H9 (cell line): Measurements from ENCODE around the gene MINDY4. TPM values are rescaled to one million over a fixed set of nuclear protein-coding genes. Genes with fewer than 3 reads are reported as not detected.

Experiments used
- DNase-seq: peaks from one replicate; pipeline ENCODE4 v3.0.0-alpha.2; 2017
- H2AFZ ChIP-seq: one replicate; pipeline ENCODE4 v1.6.1; 2013; ENCODE audit warnings: mild to moderate bottlenecking, low read length, control low read depth, moderate library complexity
- H2AK5ac ChIP-seq: 2 replicates; pipeline ENCODE4 v1.6.1; 2013; ENCODE audit warnings: low read length, control low read depth, mixed read lengths; ENCODE audit not compliant: insufficient read length
- H2BK120ac ChIP-seq: one replicate; pipeline ENCODE4 v1.6.1; 2013; ENCODE audit warnings: low read depth, mild to moderate bottlenecking, low read length, control low read depth, inconsistent platforms; ENCODE audit not compliant: poor library complexity, severe bottlenecking
- H2BK12ac ChIP-seq: 2 replicates; pipeline ENCODE4 v1.6.1; 2013; ENCODE audit warnings: low read length, control low read depth, mixed read lengths, low read depth; ENCODE audit not compliant: insufficient read length
- H2BK15ac ChIP-seq: 2 replicates; pipeline ENCODE4 v1.6.1; 2013; ENCODE audit warnings: low read depth, low read length, control low read depth
- H2BK20ac ChIP-seq: one replicate; pipeline ENCODE4 v1.6.1; 2013; ENCODE audit warnings: low read depth, mild to moderate bottlenecking, low read length, control low read depth, inconsistent platforms; ENCODE audit not compliant: poor library complexity, severe bottlenecking
- H2BK5ac ChIP-seq: 2 replicates; pipeline ENCODE4 v1.6.1; 2013; ENCODE audit warnings: low read length, control low read depth, mixed read lengths; ENCODE audit not compliant: insufficient read length
- H3K14ac ChIP-seq: 2 replicates; pipeline ENCODE4 v1.6.1; 2013; ENCODE audit warnings: low read length, control low read depth; ENCODE audit not compliant: insufficient read depth
- H3K18ac ChIP-seq: 2 replicates; pipeline ENCODE4 v1.6.1; 2013; ENCODE audit warnings: low read depth, mild to moderate bottlenecking, mixed read lengths, low read length, control low read depth; ENCODE audit not compliant: insufficient read length
- H3K23ac ChIP-seq: 2 replicates; pipeline ENCODE4 v1.6.1; 2013; ENCODE audit warnings: low read length, control low read depth, mixed read lengths, low read depth; ENCODE audit not compliant: insufficient read length
- H3K23me2 ChIP-seq: 2 replicates; pipeline ENCODE4 v1.6.1; 2013; ENCODE audit warnings: low read depth, mild to moderate bottlenecking, mixed read lengths, low read length, control low read depth; ENCODE audit not compliant: insufficient read length, poor library complexity, severe bottlenecking
- H3K27ac ChIP-seq: 2 replicates; pipeline ENCODE4 v1.5.1; 2013; ENCODE audit warnings: low read length, control low read depth, mixed read lengths, low read depth; ENCODE audit not compliant: insufficient read length
- H3K27me3 ChIP-seq: 2 replicates; pipeline ENCODE4 v1.6.1; 2013; ENCODE audit warnings: low read length, control low read depth, inconsistent platforms; ENCODE audit not compliant: insufficient read depth
- H3K4ac ChIP-seq: 2 replicates; pipeline ENCODE4 v1.6.1; 2013; ENCODE audit warnings: low read depth, mild to moderate bottlenecking, control low read depth, inconsistent platforms, low read length, moderate library complexity
- H3K4me1 ChIP-seq: 2 replicates; pipeline ENCODE4 v1.6.1; 2013; ENCODE audit warnings: low read length, control low read depth, inconsistent platforms; ENCODE audit not compliant: insufficient read depth
- H3K4me2 ChIP-seq: 2 replicates; pipeline ENCODE4 v1.6.1; 2013; ENCODE audit warnings: low read length, control low read depth, mixed read lengths; ENCODE audit not compliant: insufficient read length, insufficient read depth
- H3K56ac ChIP-seq: 2 replicates; pipeline ENCODE4 v1.6.1; 2013; ENCODE audit warnings: low read depth, mild to moderate bottlenecking, mixed read lengths, low read length, control low read depth; ENCODE audit not compliant: insufficient read length
- H3K79me1 ChIP-seq: 2 replicates; pipeline ENCODE4 v1.6.1; 2013; ENCODE audit warnings: low read depth, mild to moderate bottlenecking, moderate library complexity, low read length, control low read depth, inconsistent platforms; ENCODE audit not compliant: insufficient read depth, poor library complexity, severe bottlenecking
- H3K79me2 ChIP-seq: 2 replicates; pipeline ENCODE4 v1.6.1; 2013; ENCODE audit warnings: low read length, control low read depth, inconsistent platforms; ENCODE audit not compliant: insufficient read depth
- H3K9ac ChIP-seq: 2 replicates; pipeline ENCODE4 v1.6.1; 2013; ENCODE audit warnings: low read length, control low read depth, mixed read lengths; ENCODE audit not compliant: insufficient read length; ENCODE audit errors: extremely low read depth
- H3K9me3 ChIP-seq: one replicate; pipeline ENCODE4 v1.6.1; 2013; ENCODE audit warnings: low read depth, low read length, inconsistent platforms; ENCODE audit not compliant: control insufficient read depth
- H3T11ph ChIP-seq: one replicate; pipeline ENCODE4 v1.6.1; 2013; ENCODE audit warnings: mild to moderate bottlenecking, low read length, control low read depth, inconsistent platforms
- H4K20me1 ChIP-seq: one replicate; pipeline ENCODE4 v1.6.1; 2013; ENCODE audit not compliant: control insufficient read depth, insufficient read length, insufficient read depth
- H4K5ac ChIP-seq: 2 replicates; pipeline ENCODE4 v1.6.1; 2013; ENCODE audit warnings: low read depth, mild to moderate bottlenecking, mixed read lengths, low read length, control low read depth; ENCODE audit not compliant: insufficient read length
- H4K8ac ChIP-seq: replicated peaks from 2 replicates; pipeline ENCODE4 v1.6.1; 2013; ENCODE audit warnings: low read length, control low read depth, mixed read lengths, low read depth; ENCODE audit not compliant: insufficient read length
- H4K91ac ChIP-seq: 2 replicates; pipeline ENCODE4 v1.6.1; 2013; ENCODE audit warnings: low read depth, mild to moderate bottlenecking, moderate library complexity, mixed read lengths, low read length, control low read depth; ENCODE audit not compliant: insufficient read length
- H3K27ac Mint-ChIP-seq, 3 experiments: 2 replicates in 2 of 3; 3 replicates in 1 of 3; pipeline ENCODE4 v1.8.0; 2020 to 2021; ENCODE audit warnings: mixed read lengths in 3 of 3, mild to moderate bottlenecking in 1 of 3, moderate library complexity in 1 of 3
- H3K27me3 Mint-ChIP-seq: 2 replicates; pipeline ENCODE4 v1.8.0; 2021; ENCODE audit warnings: low read depth, mild to moderate bottlenecking, moderate library complexity, mixed read lengths
- H3K36me3 Mint-ChIP-seq, 3 experiments: 2 replicates in 2 of 3; 3 replicates in 1 of 3; pipeline ENCODE4 v1.8.0; 2020 to 2021; ENCODE audit warnings: low read depth in 3 of 3, mixed read lengths in 3 of 3; ENCODE audit not compliant: insufficient read depth in 1 of 3
- H3K4me1 Mint-ChIP-seq, 2 experiments: 2 replicates each; pipeline ENCODE4 v1.8.0; 2020; ENCODE audit warnings: mixed read lengths in 2 of 2
- H3K4me3 Mint-ChIP-seq, 2 experiments: 2 replicates in 1 of 2; 3 replicates in 1 of 2; pipeline ENCODE4 v1.8.0; 2020 to 2021; ENCODE audit warnings: mild to moderate bottlenecking in 2 of 2, mixed read lengths in 2 of 2, moderate library complexity in 1 of 2
- H3K9me3 Mint-ChIP-seq, 2 experiments: 2 replicates in 1 of 2; 3 replicates in 1 of 2; pipeline ENCODE4 v1.8.0; 2020; ENCODE audit warnings: mild to moderate bottlenecking in 2 of 2, mixed read lengths in 2 of 2, moderate library complexity in 1 of 2
- CTCF ChIP-seq: fragments of 200-600 bp; sonication (generic); conservative IDR thresholded peaks from 3 replicates; pipeline ENCODE4 v1.8.0; 2021; ENCODE audit warnings: antibody characterized with exemption, mild to moderate bottlenecking
- WGBS: extraction: QIAGEN DNeasy Blood & Tissue Kit; methylation state at CpG from one replicate; pipeline ENCODE4 v1.1.7; 2013; ENCODE audit warnings: missing lambda C conversion rate, low lambda C conversion rate, mixed read lengths; ENCODE audit not compliant: insufficient read length; ENCODE audit errors: extremely low coverage; 5-methylcytosine and 5-hydroxymethylcytosine counted together
- total RNA-seq: library from RNA; stranded (reverse); gene quantifications from 2 replicates; pipeline ENCODE4 v1.2.1, GENCODE V29; 2021

MINDY4 gene
- total RNA-seq, 1 experiment from 2014 or later, result 3.1 TPM

- no peak overlapping the region for H2BK5ac ChIP-seq
- H3K56ac ChIP-seq, result no peak overlapping the region
- H3K36me3 Mint-ChIP-seq, result no peaks in the 10 kb centered on the region
- H3K4ac ChIP-seq, result no peak overlapping the region
- H3K27me3 ChIP-seq, result no peaks in the 10 kb centered on the region; the same call in 1 of the 2 replicates
- H3K14ac ChIP-seq, result no peak overlapping the region
- no peak overlapping the region for H2AFZ ChIP-seq
- no peaks in the 10 kb centered on the region for H3K79me2 ChIP-seq
- H3K4me1 ChIP-seq, result no peaks in the 10 kb centered on the region
- H4K5ac ChIP-seq, result no peak overlapping the region
- no peak overlapping the region for H3K4me3 Mint-ChIP-seq
- no peak overlapping the region for H3K18ac ChIP-seq
- no peak overlapping the region for H4K91ac ChIP-seq
- H3K79me1 ChIP-seq, result no peaks in the 10 kb centered on the region
- no peak for DNase-seq
- H2BK15ac ChIP-seq, result no peak overlapping the region
- H3K27ac ChIP-seq, result no peak overlapping the region
- no peak overlapping the region for H3K27ac Mint-ChIP-seq
- no peak overlapping the region for H2BK20ac ChIP-seq
- no peak for TF ChIP-seq CTCF
- peaks cover 89% of the 10 kb centered on the region for H3K27me3 Mint-ChIP-seq
- no peak overlapping the region for H4K8ac ChIP-seq
- H2AK5ac ChIP-seq, result no peak overlapping the region
- H3T11ph ChIP-seq, result no peak overlapping the region
- WGBS, result no CpG with 5 or more reads among the region's 6 CpGs
- no peak overlapping the region for H3K4me2 ChIP-seq
- H3K9me3 ChIP-seq, result no peaks in the 10 kb centered on the region
- no peaks in the 10 kb centered on the region for H3K23me2 ChIP-seq
- no peak overlapping the region for H3K9ac ChIP-seq
- no peaks in the 10 kb centered on the region for H4K20me1 ChIP-seq
- no peaks in the 10 kb centered on the region for H3K9me3 Mint-ChIP-seq
- peaks cover 6 to 17% of the 10 kb centered on the region in 2 experiments for H3K4me1 Mint-ChIP-seq
- no peak overlapping the region for H3K23ac ChIP-seq
- H2BK12ac ChIP-seq, result no peak overlapping the region
- no peak overlapping the region for H2BK120ac ChIP-seq
Measured at GRCh38 chr7:30932562-30932961, 161.3 kb downstream of the MINDY4 start.
